Loucy (cell line): ENCODE results near the gene MVB12A.

Source experiments
- H2AFZ ChIP-seq: fragments of 200-600 bp; sonication (generic); 2 replicates; pipeline ENCODE4 v1.6.0; 2016; ENCODE audit warnings: antibody characterized with exemption, mild to moderate bottlenecking, low read length, moderate library complexity
- H3F3A ChIP-seq: fragments of 200-600 bp; 2 replicates; pipeline ENCODE4 v1.6.0; 2016; ENCODE audit warnings: antibody characterized with exemption, low read depth, mild to moderate bottlenecking
- H3K27me3 ChIP-seq: fragments of 200-600 bp; sonication (generic); 2 replicates; pipeline ENCODE4 v1.6.1; 2014; ENCODE audit warnings: low read length, mild to moderate bottlenecking; ENCODE audit not compliant: insufficient read depth, poor library complexity, severe bottlenecking
- H3K36me3 ChIP-seq: fragments of 200-600 bp; sonication (generic); 2 replicates; pipeline ENCODE4 v1.6.1; 2016; ENCODE audit warnings: low read length; ENCODE audit not compliant: insufficient read depth
- H3K4me1 ChIP-seq: fragments of 200-600 bp; sonication (generic); 2 replicates; pipeline ENCODE4 v1.5.1; 2014; ENCODE audit warnings: low read length, mild to moderate bottlenecking; ENCODE audit not compliant: insufficient read depth, poor library complexity, severe bottlenecking
- H3K4me2 ChIP-seq: fragments of 200-600 bp; sonication (generic); 2 replicates; pipeline ENCODE4 v1.6.0; 2014; ENCODE audit warnings: antibody characterized with exemption, low read length, low read depth, mild to moderate bottlenecking; ENCODE audit not compliant: poor library complexity, severe bottlenecking
- H3K4me3 ChIP-seq: fragments of 200-600 bp; sonication (generic); 2 replicates; pipeline ENCODE4 v1.5.1; 2014; ENCODE audit warnings: low read length, mild to moderate bottlenecking, mixed read lengths; ENCODE audit not compliant: poor library complexity, severe bottlenecking
- H3K79me2 ChIP-seq: fragments of 200-600 bp; sonication (generic); 2 replicates; pipeline ENCODE4 v1.6.1; 2014; ENCODE audit warnings: low read length; ENCODE audit not compliant: insufficient read depth
- H3K9ac ChIP-seq: fragments of 200-600 bp; sonication (generic); 2 replicates; pipeline ENCODE4 v1.6.0; 2014; ENCODE audit warnings: mild to moderate bottlenecking, low read depth, low read length, moderate library complexity; ENCODE audit not compliant: poor library complexity, severe bottlenecking
- H3K9me2 ChIP-seq: fragments of 200-600 bp; sonication (generic); replicated peaks from 2 replicates; pipeline ENCODE4 v1.6.1; 2016; ENCODE audit warnings: low read depth, low read length, mixed read lengths
- H3K9me3 ChIP-seq: fragments of 200-600 bp; sonication (generic); 2 replicates; pipeline ENCODE4 v1.6.1; 2014; ENCODE audit warnings: mild to moderate bottlenecking, antibody characterized with exemption, low read length, low read depth; ENCODE audit not compliant: insufficient read depth
- H4K20me1 ChIP-seq: fragments of 200-600 bp; sonication (generic); 2 replicates; pipeline ENCODE4 v1.6.0; 2014; ENCODE audit warnings: antibody characterized with exemption, low read length, mild to moderate bottlenecking; ENCODE audit not compliant: insufficient read depth, poor library complexity, severe bottlenecking
- CTCF ChIP-seq: fragments of 200-600 bp; sonication (generic); conservative IDR thresholded peaks from 2 replicates; pipeline ENCODE4 v1.5.1; 2014; ENCODE audit warnings: mild to moderate bottlenecking, antibody characterized with exemption, low read length
- EZH2phosphoT487 ChIP-seq: fragments of 200-600 bp; IDR thresholded peaks from 2 replicates; pipeline ENCODE4 v1.6.1; 2018; ENCODE audit warnings: antibody characterized with exemption, mild to moderate bottlenecking, moderate library complexity, borderline replicate concordance

The MVB12A gene

DNA sequence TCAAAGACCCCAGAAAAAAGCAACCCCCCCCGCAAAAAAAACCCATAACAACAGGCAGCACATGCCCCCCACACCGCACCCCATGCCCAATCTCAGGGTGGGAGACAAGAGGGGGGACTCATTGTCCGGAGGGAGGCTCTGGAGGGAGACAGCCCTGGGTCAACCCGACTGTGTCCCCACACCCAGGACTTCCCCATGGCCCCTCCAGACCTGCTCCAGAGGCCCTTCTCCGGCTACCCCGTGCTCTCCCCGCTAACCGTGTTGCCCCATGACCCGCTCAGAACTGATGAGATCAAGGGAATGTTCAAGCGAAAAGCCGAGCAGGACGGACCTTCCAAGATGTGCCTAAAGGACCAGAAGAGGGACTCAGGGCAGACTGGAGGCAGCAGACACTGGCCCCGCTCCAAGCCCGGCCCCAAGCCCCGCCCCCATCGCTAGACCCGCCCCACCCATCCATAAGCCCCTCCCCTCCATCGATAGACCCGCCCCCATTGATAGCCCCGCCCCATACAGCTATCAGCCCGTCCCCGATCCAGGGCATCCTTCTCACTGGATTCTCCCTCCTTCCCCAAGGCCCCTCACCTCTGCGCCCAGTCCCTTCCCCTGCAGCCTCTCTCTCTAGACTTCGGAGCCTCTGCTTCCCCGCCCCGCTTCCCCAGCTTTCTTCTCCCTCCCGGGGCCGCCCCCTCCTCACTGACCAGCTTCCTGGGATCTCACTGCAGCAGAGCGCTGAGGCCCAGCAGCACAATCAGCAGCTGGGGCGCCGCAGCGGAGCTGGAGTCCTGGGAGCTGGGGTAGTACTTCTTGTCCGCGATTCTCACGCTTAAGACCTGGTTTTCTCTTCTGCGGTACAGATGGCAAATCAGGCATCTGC is 16.6 kb upstream of the MVB12A start:
- Histone ChIP-seq H3K4me3 (peak overlapping the region; percentile 75), H3F3A (no peaks in the 10 kb centered on the region), H3K27me3 (no peaks in the 10 kb centered on the region), H4K20me1 (peaks cover 22% of the 10 kb centered on the region), H2AFZ (no peak overlapping the region), H3K9ac (peak overlapping the region; percentile 82), H3K36me3 (peaks cover 6% of the 10 kb centered on the region; the same call in 1 of the 2 replicates), H3K4me1 (peaks cover 23% of the 10 kb centered on the region), H3K79me2 (peaks cover 54% of the 10 kb centered on the region), H3K4me2 (peak overlapping the region; percentile 86), H3K9me3 (no peaks in the 10 kb centered on the region), H3K9me2 (no peaks in the 10 kb centered on the region)
- no peak for TF ChIP-seq CTCF
- TF ChIP-seq EZH2phosphoT487: no peak

DNA sequence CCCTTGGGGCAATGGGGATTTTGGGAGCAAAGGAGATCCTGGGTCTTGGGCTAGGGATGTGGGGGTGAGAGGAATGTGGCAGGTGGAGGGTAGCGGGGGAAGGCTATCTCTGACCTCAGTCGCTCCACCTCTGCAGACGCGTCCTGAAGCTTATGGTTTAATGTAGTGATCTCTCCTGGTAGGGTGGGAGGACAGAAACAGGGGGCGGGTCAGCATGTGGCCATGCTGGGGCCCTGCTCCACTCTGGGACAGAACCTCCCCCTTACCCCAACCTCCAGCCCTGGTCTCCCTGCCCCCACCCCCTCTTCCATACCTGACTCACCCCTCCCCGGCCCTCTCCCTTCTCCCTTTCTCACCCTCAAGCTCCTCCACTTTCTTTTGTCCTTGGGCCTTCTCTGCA is 15.8 kb upstream of the MVB12A start:
- Histone ChIP-seq H3F3A (no peaks in the 10 kb centered on the region), H3K79me2 (peaks cover 54% of the 10 kb centered on the region), H3K9me3 (no peaks in the 10 kb centered on the region), H3K4me2 (peak overlapping the region; percentile 86), H3K9ac (peak overlapping the region; percentile 82), H3K27me3 (no peaks in the 10 kb centered on the region), H3K4me1 (peaks cover 23% of the 10 kb centered on the region), H4K20me1 (peaks cover 22% of the 10 kb centered on the region), H3K9me2 (no peaks in the 10 kb centered on the region), H3K4me3 (peak overlapping the region; percentile 75), H3K36me3 (peaks cover 6% of the 10 kb centered on the region; the same call in 1 of the 2 replicates), H2AFZ (no peak overlapping the region)
- TF ChIP-seq CTCF (no peak), EZH2phosphoT487 (no peak)

GRCh38 chr19:17404621-17405249 is 15.1 kb upstream of the MVB12A start:
- H3K36me3 ChIP-seq: peaks cover 6% of the 10 kb centered on the region; the same call in 1 of the 2 replicates
- H4K20me1 ChIP-seq: peaks cover 22% of the 10 kb centered on the region
- no peaks in the 10 kb centered on the region for H3F3A ChIP-seq
- H3K4me1 ChIP-seq: peaks cover 23% of the 10 kb centered on the region
- H3K79me2 ChIP-seq: peaks cover 59% of the 10 kb centered on the region
- no peaks in the 10 kb centered on the region for H3K9me3 ChIP-seq
- H2AFZ ChIP-seq: no peak overlapping the region
- peak overlapping the region; percentile 86 for H3K4me2 ChIP-seq
- H3K9ac ChIP-seq: peak overlapping the region; percentile 82
- peak overlapping the region; percentile 75 for H3K4me3 ChIP-seq
- H3K27me3 ChIP-seq: no peaks in the 10 kb centered on the region
- TF ChIP-seq CTCF: no peak
- no peak for TF ChIP-seq EZH2phosphoT487
- no peaks in the 10 kb centered on the region for H3K9me2 ChIP-seq
